GM12892 (cell line): ENCODE results near the gene KBTBD13.

Experiments used
- POLR2A ChIP-seq: IDR thresholded peaks from 2 replicates; pipeline ENCODE4 v1.6.1; 2011; ENCODE audit warnings: low read depth, low read length, control low read depth
- POLR2AphosphoS5 ChIP-seq: IDR thresholded peaks from 2 replicates; pipeline ENCODE4 v1.6.1; 2011; ENCODE audit warnings: low read depth, low read length, control low read depth
- TAF1 ChIP-seq: IDR thresholded peaks from 2 replicates; pipeline ENCODE4 v1.6.1; 2011; ENCODE audit warnings: low read depth, mild to moderate bottlenecking, control low read depth, low read length, borderline replicate concordance

DNA sequence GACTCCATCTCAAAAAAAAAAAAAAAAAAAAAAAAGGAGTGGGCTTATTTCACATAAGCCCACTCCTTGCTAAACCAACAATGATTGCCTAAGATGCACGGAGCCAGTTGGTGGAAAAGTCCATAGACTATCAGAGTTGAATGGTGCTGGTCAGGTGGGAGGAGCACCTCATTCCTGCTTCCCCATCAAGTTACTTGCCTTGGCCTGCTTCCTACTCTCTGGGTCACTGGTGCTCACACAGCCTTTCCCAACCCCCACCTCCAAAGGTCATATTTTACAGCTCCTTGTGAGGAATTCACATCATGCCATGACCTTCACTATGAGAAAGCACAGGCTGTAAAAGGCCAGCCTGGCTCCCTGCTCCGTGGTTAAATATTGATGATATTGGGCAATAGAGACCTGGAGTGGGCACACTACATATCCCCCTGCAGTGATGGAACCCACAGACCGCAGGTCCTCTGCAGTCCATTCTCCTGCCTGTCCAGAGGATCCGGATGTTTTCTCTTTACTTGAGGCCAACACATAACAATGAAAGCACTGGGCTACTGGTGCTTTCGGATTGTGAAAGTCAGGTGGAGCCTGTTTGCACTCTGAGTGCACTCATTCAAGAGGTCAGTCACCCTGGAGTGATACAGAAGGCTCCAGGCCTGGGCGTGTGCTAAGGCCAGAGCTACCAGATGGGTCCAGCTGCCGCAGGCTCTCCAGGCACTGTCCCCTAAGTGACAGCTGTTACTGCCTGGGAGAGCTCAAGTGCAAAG lies 31.6 kb upstream of the KBTBD13 start, which contains the start of gene SLC51B:
- TF ChIP-seq POLR2AphosphoS5 (no peak), POLR2A (no peak), TAF1 (no peak)
